ENCODE results near the gene THSD7B. TPM values are rescaled to one million over a fixed set of nuclear protein-coding genes. Genes with fewer than 3 reads are reported as not detected.
A peak's percentile ranks its signal among the peaks of the same experiment; 100 is the strongest.

Gene THSD7B
- total and polyA plus RNA-seq, 2 of the 13 experiments (the other 11 are each of a cell fraction or from before 2014, with no cell fraction given) = 0.02 TPM; not detected in 1

- no peak for TF ChIP-seq SOX6 (IDR thresholded peaks at IDR 0.05)
- no peak for TF ChIP-seq SOX6 (CRISPR knock-in tag; IDR thresholded peaks at IDR 0.05)
- no peak for TF ChIP-seq PPARG (CRISPR knock-in tag; conservative IDR thresholded peaks at IDR 0.05)
These were observed 367.9 kb downstream of the THSD7B start (continued) for GRCh38 chr2:137133225-137133624.

- TF ChIP-seq ZNF737 (CRISPR knock-in tag; IDR thresholded peaks at IDR 0.05; ENCODE audit: borderline replicate concordance) = no peak
- TF ChIP-seq MZF1 (CRISPR knock-in tag; IDR thresholded peaks at IDR 0.05; ENCODE audit: borderline replicate concordance) = no peak
- no peak for TF ChIP-seq FOXK1 (CRISPR knock-in tag; IDR thresholded peaks at IDR 0.05; ENCODE audit: borderline replicate concordance, low read depth)
- no peak for TF ChIP-seq GTF3A (CRISPR knock-in tag; conservative IDR thresholded peaks at IDR 0.05)
- no peak for TF ChIP-seq HDAC1 (CRISPR knock-in tag; IDR thresholded peaks at IDR 0.05)
- H3K9me3 ChIP-seq (ENCODE audit: low read length) = no peaks in the 10 kb centered on the region
- H2AFZ ChIP-seq (ENCODE audit: low read length) = no peak overlapping the region
- no peak overlapping the region for H3K27ac ChIP-seq (ENCODE audit: extremely low read length, insufficient read depth, low read length)
- H3K9ac ChIP-seq (ENCODE audit: insufficient read depth, low read depth, low read length) = no peak overlapping the region
- FAIRE-seq = no peak
- no peak for ATAC-seq
- in situ Hi-C loops (cut with HindIII; ENCODE audit: extremely low pct_ligation_motif_present, low pct_unique_long_range_greater_than_20kb) (no loop called here), intact Hi-C loops (cut with micrococcal nuclease; ENCODE audit: unreplicated experiment) (no loop called here)
- H3K79me2 ChIP-seq (ENCODE audit: insufficient read depth, low read length) = no peaks in the 10 kb centered on the region
- H3K36me3 ChIP-seq (replicated peaks in 1 of 2; ENCODE audit: control insufficient read depth in 1 of 2, insufficient read depth in 2 of 2, low read length in 2 of 2) = no peaks in the 10 kb centered on the region
- H3K4me3 ChIP-seq (replicated peaks in 1 of 3; ENCODE audit: insufficient read depth in 1 of 3, low read depth in 2 of 3, low read length in 3 of 3) = no peak overlapping the region
- H3K4me1 ChIP-seq (ENCODE audit: insufficient read depth, low read length) = no peaks in the 10 kb centered on the region
- ChIA-PET CTCF (ENCODE audit: low intra/inter-chr PET ratio, low total read pairs) (no interaction called here), POLR2A (no interaction called here)
- H3K4me2 ChIP-seq (ENCODE audit: low read depth, low read length) = no peak overlapping the region
- no peaks in the 10 kb centered on the region for H3K27me3 ChIP-seq (ENCODE audit: control insufficient read depth in 1 of 2, insufficient read depth in 2 of 2, low read length in 2 of 2)
- no TSS peak for BruUV-seq (replicated peaks)
- no peak for DNase-seq (ENCODE audit: low spot score)
- no peaks in the 10 kb centered on the region for H4K20me1 ChIP-seq (ENCODE audit: insufficient read depth, low read length)
These were observed 372.9 kb downstream of the THSD7B start for GRCh38 chr2:137138263-137138662.

DNA sequence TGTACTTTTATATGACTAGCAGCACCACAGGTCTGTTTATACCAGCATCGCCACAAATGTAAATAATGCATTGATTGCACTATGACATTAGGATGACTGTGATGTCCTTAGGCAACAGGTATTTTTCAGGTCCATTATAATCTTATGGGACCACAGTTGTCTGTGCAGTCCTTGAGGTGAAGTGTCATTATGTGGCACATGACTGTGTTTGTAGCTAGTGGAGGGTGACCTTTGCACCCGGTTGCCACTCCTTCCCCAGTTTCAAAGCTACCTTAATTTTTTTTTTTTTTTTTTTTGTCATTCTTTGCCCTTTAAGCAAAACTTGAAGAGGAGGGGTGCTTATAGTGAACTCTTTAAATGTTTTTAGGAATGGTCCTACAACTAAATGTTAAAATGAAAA is 386.4 kb downstream of the THSD7B start:
- Histone ChIP-seq H3K4me1 (ENCODE audit: insufficient read depth, low read length) (peaks cover 6% of the 10 kb centered on the region; the same call in 1 of the 2 replicates), H3K27me3 (ENCODE audit: control insufficient read depth in 1 of 2, insufficient read depth in 2 of 2, low read length in 2 of 2) (no peaks in the 10 kb centered on the region), H2AFZ (ENCODE audit: low read length) (no peak overlapping the region), H3K79me2 (ENCODE audit: insufficient read depth, low read length) (no peaks in the 10 kb centered on the region), H3K4me2 (ENCODE audit: low read depth, low read length) (no peak overlapping the region), H3K9ac (ENCODE audit: insufficient read depth, low read depth, low read length) (no peak overlapping the region), H3K9me3 (ENCODE audit: low read length) (no peaks in the 10 kb centered on the region), H4K20me1 (ENCODE audit: insufficient read depth, low read length) (no peaks in the 10 kb centered on the region), H3K27ac (ENCODE audit: extremely low read length, insufficient read depth, low read length) (no peak overlapping the region), H3K4me3 (replicated peaks in 1 of 3; ENCODE audit: insufficient read depth in 1 of 3, low read depth in 2 of 3, low read length in 3 of 3) (no peak overlapping the region), H3K36me3 (replicated peaks in 1 of 2; ENCODE audit: control insufficient read depth in 1 of 2, insufficient read depth in 2 of 2, low read length in 2 of 2) (no peaks in the 10 kb centered on the region)
- FAIRE-seq (peak; percentile 72), DNase-seq (ENCODE audit: low spot score) (peak; percentile 41), ATAC-seq (peak; percentile 70)
- 6% methylated on average over 2 of the region's 2 CpGs for WGBS (ENCODE audit: low lambda C conversion rate)
- POLR2A ChIA-PET = no interaction called here
- no TSS peak for BruUV-seq (replicated peaks)
- TF ChIP-seq HNF4G (IDR thresholded peaks at IDR 0.05; ENCODE audit: borderline replicate concordance, low read depth, low read length) (0 out of 2 replicates have a peak, but pooled peaks have one; percentile 48), HNF4G (CRISPR knock-in tag; IDR thresholded peaks at IDR 0.05; ENCODE audit: borderline replicate concordance, low read depth) (no peak), BHLHE40 (IDR thresholded peaks at IDR 0.05; ENCODE audit: low read length) (peak; percentile 29; the same call in 1 of the 2 replicates), HNF4A (CRISPR knock-in tag; IDR thresholded peaks at IDR 0.05) (peak; percentile 76), ATRX (CRISPR knock-in tag; IDR thresholded peaks at IDR 0.05; ENCODE audit: borderline replicate concordance) (no peak), TRIM22 (IDR thresholded peaks at IDR 0.05) (no peak)
- in situ Hi-C loops (cut with HindIII; ENCODE audit: extremely low pct_ligation_motif_present, low pct_unique_long_range_greater_than_20kb) (no loop called here), intact Hi-C loops (cut with micrococcal nuclease; ENCODE audit: unreplicated experiment) (no loop called here)
- CTCF ChIA-PET (ENCODE audit: low intra/inter-chr PET ratio, low total read pairs) = no interaction called here

All from HepG2 (cell line).